ENCODE data around the gene AGPAT4.
"Not testable (repeated sequence)": the region's sequence is repeated elsewhere in the genome, so short reads cannot be mapped to it uniquely, and the experiment has no call there.

The AGPAT4 gene, protein sequence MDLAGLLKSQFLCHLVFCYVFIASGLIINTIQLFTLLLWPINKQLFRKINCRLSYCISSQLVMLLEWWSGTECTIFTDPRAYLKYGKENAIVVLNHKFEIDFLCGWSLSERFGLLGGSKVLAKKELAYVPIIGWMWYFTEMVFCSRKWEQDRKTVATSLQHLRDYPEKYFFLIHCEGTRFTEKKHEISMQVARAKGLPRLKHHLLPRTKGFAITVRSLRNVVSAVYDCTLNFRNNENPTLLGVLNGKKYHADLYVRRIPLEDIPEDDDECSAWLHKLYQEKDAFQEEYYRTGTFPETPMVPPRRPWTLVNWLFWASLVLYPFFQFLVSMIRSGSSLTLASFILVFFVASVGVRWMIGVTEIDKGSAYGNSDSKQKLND

DNA sequence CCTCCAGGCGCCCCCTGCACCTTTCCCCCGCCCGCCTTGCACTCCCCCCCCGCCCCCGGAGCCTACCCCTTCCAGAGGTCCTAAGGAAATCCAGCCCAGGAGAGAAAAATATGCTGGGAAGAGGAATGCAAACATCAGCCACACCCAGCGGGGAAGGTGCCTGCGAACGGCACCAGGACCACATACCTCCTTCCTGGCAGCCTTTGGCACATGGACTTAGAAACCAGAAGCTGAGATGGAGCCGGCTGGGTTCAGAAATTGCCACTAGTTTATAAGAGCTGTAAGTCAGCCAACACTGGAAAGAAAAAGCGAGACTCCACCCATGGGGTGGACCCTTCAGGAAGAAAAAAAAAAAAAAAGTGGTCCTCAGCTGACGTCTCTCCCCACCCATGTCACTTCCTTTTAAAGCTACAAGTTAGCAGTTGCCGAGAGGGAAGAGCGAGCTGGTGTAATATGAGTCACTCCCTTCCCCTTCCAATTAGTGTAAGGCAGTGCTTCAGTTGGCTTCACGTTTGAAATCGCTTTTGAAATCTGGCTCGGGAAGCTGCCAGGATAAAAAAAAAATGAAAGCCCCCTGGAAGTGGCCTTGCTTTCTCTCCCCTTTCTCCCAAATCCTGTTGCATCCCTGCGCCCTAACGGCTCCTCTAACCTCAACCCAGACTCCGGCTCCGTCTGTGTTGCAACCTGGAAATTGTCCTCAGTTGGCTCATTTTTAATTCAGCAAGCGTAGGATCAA, at the start of gene AGPAT4:
TSS of gene AGPAT4 (minus strand) at position 310 of the 736 bp plus-strand sequence. CDS start 41,848 bp downstream, outside the sequence.
- DNase-seq = peak; percentile 60

DNA sequence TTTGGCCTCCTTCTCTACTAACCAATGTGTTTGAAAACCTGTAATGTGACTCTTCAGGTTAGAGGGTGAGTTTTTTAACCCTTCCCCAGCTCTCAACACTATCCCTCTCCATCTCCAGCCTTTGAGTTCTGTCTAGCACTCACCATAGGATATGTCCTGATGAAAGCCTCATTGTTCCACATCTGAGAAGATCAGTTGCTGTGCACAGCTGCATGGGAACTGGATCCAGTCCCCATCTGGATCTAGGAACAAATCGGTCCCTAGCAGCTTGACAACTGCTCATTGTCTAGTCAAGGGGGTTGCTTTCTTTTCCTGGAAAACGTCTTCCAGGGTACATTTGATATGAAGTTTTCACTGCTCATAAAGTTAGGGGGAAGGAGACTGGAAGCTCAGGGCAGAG, 45.4 kb upstream of the AGPAT4 start:
- no peak for DNase-seq

DNA sequence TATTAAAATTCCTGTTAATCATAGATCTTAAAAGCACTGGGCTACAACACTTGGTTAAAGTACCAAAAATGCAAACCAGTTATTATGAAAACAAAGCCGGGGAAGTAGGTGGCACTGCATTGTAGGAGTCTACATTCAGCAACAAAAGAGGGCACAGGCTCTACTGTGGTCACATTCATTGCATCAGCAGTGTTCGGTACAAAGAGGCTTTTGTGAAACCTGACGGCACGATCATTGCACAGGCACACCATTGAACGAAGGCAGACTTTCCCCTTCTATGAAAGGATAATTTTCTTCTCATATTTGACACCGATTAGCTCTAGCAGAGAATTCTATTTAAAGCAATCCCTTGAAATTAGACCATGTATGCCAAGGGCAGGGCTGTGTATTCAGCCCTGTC, 44.6 kb upstream of the AGPAT4 start:
- DNase-seq = no peak

GRCh38 chr6:161316531-161316930, 42.7 kb upstream of the AGPAT4 start:
- no peak for DNase-seq

- DNase-seq = not testable (repeated sequence)
These were observed 41.5 kb upstream of the AGPAT4 start for GRCh38 chr6:161315246-161315917.

DNA sequence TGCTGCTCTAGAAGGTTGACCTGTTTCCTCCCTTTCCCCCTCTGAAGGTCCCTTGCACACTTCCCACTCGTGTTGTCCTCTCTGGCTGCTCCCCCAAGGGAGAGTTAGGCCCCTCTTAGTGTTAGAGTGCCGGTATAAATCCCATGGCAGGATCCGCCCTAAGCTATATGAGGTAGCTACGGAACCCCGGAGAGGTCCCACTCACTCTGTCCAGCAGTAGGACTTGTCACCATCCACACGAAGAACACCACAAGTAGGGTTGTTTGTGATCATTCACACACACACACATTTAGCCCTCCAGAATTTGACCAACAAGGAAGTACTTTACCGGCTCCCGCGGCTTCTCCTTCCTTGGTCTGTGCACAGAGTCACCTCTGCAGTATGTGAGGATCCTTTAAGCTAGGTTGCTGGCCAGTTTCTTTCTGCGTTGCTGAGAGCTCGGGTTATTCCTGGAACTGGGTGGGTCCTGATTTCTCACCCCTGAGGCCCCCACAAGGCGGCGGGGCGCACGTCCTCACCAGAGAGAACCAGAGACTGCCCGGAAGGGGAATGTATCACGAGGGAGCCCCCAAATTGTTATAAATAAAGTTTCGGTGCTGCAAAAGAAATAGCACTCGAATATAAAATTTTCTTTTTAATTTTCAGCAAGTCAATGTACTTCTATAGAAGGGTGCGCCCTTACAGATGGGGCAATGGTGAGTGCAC, 40.8 kb upstream of the AGPAT4 start:
- DNase-seq = not testable (repeated sequence)

DNA sequence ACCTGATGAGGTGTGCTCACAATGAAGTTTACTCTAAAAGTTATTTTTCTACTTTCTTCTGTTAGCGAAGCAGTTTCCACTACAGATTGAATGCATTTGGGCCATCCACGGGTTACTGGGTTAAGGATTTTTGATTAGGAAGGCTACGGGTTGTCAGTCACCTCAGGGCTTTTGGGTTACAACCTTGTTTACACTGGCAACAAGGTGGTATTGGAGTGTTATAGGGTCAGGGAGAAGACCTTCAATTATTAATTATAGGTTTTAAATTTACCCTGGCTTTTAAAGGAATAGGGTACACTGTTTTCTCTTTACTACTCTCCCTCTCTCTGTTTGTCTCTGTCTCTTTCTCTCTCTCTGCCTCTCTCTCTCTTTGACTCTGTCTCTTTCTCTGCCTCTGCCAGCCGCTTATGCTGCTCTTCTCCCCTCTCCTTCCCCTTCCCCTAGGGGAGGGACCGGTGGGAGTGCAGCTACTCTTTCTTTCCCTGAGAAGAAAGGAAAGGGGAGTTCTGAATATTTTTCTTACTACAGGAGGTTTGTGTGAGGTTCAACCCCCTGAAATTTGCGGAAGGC, 40.2 kb upstream of the AGPAT4 start:
- no peak for DNase-seq

DNA sequence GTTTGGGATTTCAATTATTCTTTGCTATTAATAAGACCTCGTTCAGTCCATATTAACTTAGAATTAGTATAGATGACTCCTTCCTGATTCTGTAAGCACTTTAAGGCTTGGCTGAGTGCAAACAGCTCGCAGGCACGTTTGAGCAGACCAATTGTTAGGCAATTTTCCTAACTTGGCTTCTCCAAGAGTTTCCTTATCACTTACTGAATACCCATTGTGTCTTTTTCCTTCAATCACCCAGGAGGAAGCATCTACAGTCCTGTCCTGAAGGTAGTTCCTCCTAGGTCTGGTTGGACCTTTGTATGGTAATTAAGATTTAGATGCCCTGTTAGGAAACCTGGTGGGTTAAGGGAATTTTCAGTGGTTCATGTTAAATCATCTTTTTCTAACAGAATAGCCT, 39.6 kb upstream of the AGPAT4 start:
- not testable (repeated sequence) for DNase-seq

GRCh38 chr6:161309774-161310173, 35.9 kb upstream of the AGPAT4 start:
- DNase-seq = not testable (repeated sequence)

DNA sequence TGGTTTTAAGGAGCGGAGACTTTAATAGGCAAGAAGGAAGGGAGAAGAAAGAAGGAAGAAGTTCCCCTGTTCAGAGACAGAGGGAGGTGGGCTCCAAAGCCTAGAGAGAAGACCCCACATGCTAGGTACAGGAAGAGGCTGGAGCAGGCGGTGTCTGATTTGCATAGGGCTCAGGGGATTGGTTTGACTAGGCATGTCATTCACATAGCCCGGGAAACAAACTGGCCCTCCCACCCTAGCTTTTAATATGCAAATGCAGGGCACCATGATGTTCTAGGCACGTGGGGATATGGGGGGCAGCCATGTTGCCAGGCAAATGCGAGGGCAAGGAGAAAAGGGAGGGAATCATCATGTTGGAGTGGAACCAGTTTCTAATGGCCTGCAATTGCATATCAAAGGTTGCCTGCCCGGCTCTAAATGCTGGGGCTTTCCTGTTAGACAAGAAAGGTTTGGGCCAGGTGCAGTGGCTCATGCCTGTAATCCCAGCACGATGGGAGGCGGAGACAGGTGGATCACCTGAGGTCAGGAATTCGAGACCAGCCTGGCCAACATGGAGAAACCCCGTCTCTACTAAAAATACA, 34.3 kb upstream of the AGPAT4 start:
- DNase-seq = no peak

- no peak for DNase-seq
These were observed 32.0 kb upstream of the AGPAT4 start for GRCh38 chr6:161305860-161306259.

DNA sequence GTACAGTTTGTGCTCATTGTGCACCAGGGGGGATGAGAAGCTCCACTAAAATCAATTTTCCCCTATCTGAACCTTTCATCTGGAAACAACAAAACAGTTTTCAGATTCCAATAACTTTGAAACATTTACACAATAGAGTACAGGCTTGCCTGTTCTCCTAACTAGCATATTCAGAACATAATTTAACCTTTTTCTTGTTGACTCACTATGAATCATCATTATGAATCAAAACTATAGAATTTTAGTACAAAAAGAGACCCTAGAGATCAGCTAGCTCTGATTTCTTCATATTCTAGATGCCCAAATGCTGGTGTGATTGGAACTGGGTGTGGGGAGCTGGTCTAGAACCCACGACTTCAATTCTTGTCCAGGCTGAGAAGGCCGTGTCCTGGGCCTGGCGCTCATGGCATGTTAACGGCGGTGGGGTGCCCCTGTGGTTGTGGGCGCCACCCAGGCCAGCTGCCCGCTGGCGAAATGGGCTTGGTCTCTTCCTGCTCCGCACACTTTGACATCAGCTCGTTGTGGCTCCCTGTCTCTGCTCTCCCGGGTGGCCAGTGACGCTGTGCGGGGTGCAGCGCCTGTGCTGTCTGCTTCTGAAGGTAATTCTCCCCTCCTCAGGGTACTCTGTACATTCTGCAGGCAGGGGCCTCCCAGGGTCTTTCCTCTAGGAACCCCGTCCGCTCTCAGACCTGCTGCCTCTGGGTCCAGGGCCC, 29.9 kb upstream of the AGPAT4 start:
- DNase-seq = no peak

DNA sequence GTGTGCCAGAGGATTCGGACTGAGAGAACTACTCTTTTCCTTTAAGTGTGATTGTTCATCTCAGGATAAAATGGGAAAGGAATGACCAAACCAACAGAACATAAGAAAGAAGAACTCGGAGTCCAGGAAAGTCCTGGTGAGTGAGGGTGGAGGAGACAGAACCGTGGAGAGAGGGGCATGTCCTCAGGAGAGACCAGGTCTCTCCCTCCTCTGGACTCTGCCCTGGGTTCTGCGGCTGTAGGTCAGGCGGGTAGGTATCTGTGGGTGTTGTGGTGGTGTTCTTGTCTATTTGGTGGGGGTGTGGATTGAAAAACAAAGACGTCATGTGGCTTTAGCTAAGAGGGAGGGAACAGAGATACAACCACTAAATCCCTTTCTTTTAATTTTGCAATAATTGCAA, 29.1 kb upstream of the AGPAT4 start:
- DNase-seq = no peak

GRCh38 chr6:161301338-161301737, 27.5 kb upstream of the AGPAT4 start:
- DNase-seq = no peak

GRCh38 chr6:161300823-161301222, 27.0 kb upstream of the AGPAT4 start:
- DNase-seq = no peak

- no peak for DNase-seq
These were observed 25.9 kb upstream of the AGPAT4 start for GRCh38 chr6:161299726-161300125.

GRCh38 chr6:161295784-161296183, 21.9 kb upstream of the AGPAT4 start:
- DNase-seq = no peak

DNA sequence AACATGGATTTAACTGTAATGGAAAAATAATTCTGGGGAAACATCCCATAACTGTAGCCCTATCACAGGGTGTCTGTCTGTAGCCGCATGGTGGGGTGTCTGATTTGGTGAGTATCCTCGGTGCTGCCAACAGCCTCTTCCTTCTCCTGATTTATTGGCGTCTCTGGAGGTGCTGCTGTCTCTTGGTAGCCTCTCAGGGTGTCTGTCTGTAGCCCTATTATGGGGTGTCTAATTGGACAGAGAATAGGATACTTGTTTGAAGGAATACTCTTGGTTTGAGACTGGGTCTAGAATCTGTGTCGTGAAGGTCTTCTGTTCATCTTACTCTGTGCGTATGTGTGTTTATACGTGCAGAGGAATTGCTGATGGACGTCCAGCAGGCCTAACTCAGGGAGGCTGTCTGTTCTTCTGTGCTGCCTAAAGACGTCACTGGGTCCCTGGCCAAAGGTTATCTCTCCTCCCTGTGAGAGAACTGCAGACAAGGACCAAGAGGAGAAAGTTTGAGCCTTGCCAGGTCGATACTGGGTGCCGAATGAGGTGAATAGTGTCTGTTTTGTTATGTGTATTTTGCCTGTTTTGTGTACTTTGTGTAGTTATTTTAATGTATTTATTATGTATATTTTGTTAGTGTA, 18.9 kb upstream of the AGPAT4 start:
- no peak for DNase-seq

- no peak for DNase-seq
These were observed 18.3 kb upstream of the AGPAT4 start for GRCh38 chr6:161292145-161292544.

DNA sequence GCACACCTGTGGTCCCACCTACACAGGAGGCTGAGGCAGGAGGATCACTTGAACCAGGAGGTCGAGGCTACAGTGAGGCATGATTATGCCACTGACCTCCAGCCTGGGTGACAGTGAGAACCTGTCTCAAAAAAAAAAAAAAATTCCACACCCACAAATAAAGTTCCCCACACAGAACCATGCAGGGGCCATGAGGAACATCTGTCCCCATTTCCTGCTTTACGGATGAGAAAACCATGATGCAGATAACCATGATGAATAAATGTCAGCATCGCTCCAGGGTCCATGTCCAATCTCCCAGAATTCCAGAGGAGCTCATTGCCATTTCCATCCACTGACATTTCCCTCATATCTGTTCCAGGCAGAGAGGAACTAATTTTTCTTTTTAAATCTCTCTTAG, 16.9 kb upstream of the AGPAT4 start:
- DNase-seq = no peak

GRCh38 chr6:161284653-161285052, 10.8 kb upstream of the AGPAT4 start:
- no peak for DNase-seq
